ENCODE data around the gene DPP10.
"Not testable (repeated sequence)": the region's sequence is repeated elsewhere in the genome, so short reads cannot be mapped to it uniquely, and the experiment has no call there.

DPP10 gene

DNA sequence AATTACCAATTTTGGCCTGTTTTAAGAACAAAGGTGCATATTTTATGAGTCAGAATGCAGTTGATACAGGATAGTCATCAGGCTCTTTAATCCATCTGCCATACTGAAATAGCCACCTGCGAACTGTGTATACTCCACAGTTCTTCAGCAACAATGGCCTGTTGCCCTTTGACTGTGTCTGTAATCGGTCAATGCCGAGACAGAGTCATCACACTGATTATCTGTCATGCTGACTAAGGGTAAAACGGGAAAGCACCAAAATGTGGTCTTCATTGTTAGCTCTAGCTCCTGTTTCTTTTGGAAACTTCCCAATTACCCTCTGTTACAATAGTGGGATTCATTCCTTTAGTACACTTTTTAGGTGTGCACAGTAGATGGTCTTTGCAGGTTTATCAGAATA lies 871.7 kb downstream of the DPP10 start:
- DNase-seq = no peak

DNA sequence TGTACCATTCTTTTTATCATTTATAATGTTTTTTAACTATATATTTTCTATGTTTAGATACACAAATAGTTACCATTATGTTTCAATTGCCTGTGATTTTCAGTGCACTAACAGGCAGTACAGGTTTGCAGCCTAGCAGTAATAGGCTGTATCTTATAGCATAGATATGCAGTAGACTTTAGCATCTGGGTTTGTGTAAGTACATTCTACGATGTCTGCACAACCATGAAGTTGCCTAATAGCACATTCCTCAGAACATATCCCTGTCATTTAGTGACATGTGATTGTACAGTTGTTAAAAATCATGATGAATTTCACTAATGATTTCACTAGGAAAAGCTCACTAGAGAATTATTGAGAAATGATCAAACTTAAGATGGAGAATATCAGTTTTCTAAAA lies 884.6 kb downstream of the DPP10 start:
- DNase-seq = no peak

DNA sequence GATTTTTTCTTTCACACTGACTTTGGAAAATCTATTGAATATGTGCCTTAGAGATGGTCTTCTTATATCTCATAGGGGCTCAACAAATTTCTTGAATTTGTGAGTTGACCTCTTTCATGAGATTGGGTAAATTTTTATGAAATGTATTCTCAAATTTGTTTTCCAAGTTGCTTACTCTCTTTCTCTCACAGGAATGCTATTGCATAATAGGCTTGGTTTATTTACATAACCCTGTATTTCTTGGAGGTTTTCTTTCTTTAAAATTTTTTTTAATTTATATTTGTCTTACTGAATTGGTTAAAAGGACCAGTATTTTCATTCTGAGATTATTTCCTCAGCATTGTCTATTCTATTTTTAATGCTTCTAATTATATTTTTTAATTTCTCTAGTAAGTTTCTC lies 917.1 kb downstream of the DPP10 start:
- no peak for DNase-seq

DNA sequence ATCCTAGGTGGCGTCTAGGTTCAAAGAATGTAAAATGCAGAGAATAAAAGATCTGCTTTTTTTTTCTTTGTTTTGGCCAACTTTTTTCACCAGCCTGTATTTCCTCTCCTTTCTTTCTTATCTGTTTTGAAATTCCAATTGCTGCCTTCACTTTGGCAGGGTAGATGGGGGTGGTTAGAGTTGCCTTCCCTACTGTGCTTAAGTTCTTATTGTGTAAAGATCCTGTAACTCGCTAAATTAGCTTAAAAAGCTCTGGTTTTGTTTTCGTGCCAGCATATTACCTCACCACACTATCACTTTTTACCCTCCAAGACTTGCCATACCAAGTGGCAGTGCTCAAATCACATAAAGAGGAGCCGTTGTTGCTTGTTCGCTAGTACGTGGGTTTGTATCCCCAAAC lies 921.7 kb downstream of the DPP10 start:
- no peak for DNase-seq

DNA sequence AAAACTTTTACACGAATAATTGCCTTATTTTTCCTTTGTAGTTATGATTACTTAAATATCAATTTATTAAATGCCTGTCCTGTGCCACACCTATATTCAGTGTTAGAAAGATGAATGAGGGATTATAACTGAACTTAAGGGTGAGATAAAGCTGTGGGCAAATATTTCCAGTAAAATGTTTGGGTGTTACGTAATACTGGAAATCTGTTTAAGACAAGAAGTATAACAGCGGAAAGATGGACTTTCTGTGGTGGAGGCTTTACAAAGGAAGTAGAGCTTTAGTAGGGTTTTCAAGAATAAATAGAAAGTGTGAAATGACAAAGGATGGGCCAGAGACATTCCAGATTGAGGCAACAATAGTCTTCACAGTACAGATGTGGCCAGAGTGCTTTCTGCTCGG lies 927.0 kb downstream of the DPP10 start:
- no peak for DNase-seq

DNA sequence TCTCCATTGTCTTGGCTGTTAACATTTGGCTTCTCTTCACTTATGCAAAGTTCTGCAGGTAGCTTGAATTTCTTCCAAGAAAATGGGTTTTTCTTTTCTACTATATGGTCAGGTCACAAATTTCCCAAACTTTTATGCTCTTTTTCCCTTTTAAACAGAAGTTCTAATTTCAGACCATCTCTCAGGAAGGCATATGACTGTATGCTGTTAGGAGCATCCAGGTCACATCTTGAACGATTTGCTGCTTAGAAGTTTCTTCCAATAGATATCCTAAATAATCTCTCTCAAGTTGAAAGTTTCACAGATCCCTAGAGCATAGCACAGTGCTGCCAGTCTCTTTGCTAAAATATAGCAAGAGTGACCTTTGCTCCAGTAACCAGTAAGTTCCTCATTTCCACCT lies 932.5 kb downstream of the DPP10 start:
- no peak for DNase-seq

DNA sequence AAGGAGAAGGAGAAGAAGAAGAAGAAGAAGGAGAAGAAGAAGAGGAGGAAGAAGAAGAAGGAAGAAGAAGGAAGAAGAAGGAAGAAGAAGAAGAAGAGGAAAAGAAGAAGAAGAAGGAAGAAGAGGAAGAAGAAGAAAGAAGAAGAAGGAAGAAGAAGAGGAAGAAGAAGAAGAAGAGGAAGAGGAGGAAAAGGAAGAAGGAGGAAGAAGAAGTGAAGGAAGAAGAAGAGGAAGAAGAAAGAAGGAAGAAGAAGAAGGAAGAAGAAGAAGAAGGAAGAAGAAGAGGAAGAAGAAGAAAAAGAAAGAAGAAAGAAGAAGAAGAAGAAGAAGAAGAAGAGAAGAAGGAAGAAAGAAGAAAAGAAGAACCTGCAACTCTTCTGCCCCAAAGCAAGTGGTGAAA lies 942.0 kb downstream of the DPP10 start:
- no peak for DNase-seq

DNA sequence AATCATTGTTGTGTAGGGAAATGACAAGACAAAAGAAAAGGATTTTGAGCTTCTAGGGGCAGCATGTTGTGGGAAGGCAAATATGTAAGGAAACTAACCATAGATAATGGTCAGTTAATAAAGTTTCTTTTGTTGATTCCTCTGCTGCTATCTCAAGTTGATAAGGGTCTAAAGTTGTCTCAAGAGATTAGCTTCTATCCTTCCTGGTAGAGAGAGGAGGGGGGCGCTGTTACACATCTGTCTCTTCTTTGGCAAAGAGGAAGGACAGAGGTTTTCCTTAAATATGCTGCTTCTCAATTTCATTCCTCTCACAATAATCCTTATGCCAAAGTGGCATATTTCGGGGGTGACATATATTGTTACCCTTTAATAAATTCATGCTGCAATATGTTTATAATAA lies 944.0 kb downstream of the DPP10 start:
- no peak for DNase-seq

DNA sequence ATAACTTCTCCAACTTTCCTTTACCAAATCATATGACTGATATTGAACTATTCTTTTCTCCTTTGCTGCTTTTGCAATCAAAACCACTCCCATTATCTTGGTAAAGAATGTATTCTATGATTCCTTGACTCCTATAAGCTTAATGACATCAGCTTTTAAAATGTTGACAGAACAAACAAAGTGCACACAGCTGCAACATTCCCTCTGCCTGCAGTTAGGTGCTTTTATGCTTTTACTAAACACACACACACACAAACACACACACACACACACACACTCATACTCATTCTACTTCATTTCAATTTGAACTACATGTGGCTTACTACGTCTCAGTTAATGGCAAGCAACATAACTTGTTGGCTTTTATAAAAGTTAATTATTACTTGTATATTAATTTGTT lies 946.6 kb downstream of the DPP10 start:
- no peak for DNase-seq

DNA sequence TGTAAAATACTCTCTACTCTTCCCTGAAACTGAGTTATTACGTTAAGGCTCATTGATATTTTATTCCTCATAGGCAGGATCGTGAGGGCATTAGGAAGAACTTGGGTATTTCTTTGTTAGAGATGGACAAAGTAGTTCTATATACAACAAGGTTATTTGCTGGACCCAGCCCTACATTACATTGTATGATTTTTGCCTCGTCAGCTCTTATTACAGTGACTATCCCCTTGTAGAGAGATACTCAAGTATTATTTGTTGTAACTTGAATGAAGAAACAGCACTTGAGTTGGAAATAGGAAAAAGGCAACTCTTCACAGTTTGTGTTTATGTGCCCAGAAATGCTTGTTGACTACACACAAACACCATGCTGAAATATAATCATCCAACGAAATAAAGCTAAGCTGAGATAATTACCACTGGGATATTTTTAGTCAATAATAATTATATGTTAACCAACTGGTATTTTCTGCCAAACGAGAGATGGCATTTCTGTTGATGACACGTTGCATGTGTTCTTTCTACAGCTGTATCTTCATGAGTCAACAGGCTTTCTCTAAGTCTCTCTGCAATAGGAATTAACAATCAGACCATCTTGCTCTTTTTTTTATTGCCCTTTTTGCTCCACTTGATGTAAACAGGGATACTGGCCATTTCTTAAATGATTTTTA lies 947.6 kb downstream of the DPP10 start:
- no peak for DNase-seq

DNA sequence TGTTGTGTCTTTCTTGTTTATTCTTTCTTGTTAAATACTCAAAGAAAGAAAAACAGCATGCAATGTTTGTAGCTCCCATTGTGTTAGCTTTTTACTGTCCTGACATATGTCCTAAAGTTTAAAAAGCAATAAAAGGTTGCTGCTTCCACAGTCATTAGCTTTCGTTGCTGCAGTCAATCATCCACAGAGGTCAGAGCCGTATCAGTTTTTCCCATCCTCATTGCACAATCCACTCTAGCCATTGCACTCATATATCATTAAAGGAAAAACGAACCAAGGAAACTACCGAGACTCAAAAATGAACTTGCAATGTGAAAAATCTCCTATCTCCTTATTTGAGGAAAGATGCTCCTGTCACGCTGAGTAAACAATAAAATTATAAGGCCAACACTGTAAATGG lies 954.1 kb downstream of the DPP10 start:
- no peak for DNase-seq

DNA sequence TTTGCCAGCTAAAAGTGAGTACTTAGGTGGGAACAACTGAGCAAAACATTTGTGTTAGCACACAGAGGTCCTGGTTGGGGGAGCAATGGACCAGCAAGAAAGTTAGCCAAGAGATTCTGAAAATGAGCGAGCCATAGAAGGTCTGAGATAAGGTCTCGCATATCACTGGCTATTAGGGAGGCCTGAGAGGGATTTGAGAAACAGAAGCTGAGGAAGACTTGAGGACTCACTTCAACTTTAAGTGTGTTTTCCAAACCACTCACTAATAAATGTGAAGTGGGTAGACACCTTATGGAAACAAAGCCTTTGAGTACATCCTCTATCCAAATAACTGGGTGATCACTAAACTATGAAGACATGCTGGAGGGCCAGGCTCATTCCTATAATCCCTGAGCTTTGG lies 958.5 kb downstream of the DPP10 start:
- DNase-seq = no peak

DNA sequence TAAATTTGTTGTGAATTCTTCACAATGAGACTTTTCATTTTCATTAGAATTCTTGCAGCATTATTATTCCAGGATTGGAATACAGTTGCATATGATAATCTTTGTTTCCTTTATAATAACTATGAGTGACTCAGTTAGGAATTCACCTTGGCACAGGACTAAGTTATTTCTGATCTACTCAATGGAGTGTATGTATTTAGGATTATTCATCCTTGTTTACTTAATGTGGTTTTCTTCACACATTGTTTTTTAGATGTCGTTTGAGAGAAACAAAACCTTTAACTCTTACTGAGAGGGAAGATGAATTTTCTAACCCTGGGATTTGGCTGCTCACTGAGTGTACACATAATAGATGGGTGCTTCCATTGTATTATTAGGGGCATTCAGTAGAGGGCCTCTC lies 970.1 kb downstream of the DPP10 start:
- DNase-seq = no peak

DNA sequence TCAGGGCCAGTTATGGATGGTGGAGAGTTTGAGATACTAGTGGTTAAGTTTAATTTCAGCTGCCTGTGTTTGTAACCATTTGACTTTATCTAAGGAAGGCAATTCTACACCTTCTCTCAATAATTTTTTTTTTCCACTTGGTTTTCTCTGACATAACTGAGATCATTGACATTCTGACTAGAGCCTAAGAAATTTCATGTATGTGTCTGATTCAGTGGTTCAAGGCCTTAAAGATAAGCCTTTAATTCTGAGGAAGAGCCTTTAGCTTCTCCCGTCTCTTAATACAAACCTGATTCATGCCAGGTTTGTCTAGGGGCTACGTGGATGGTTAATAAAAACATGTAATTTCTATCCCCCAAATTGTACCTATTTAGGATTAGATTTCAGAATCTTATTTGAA lies 971.4 kb downstream of the DPP10 start:
- no peak for DNase-seq

DNA sequence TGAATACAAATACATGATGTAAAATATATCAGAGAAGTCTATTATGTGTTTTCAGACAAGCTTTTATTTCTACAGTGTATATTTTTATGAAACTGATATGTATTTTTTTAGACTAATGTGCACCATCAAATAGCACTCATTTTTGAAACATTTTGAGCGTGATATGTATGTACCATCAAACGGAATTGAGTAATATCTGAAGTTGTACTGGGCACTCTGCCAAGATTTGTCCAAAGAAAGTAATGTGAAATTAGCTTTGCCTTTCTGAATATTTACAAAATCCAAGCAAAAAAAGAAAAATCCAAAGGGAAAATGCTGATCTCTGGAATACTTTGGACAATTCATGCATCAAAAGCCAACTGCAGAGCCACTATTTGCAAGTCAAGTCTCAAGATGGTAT lies 972.0 kb downstream of the DPP10 start:
- no peak for DNase-seq

DNA sequence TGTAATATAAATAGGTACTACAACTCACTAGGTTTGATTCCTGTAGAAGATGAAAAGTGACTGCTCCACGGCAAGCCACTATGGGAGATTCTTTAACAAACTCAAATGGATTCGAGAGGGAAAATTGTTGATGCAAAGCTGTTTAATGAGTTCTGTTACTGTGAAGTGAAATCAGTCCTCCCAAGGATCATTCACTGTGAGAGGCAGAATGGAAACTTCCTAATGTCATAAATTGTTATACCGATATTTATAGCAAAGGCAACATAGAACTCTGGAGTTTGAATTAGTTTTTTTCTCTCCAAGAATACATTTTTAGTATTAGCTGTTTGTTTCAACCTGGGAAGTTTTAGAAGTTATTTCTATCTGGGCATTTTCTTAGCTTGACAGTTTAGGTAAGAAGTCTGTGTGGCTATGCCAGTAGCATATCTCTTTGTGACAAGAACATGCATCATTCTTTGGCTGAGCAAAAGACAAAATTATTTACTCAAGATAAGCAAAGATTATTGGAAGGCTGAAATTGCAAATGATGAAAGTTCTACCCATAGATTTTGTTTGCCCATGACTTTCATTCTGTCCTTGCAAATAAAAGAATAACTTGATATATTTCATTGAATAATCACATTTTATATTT lies 979.7 kb downstream of the DPP10 start:
- no peak for DNase-seq

DNA sequence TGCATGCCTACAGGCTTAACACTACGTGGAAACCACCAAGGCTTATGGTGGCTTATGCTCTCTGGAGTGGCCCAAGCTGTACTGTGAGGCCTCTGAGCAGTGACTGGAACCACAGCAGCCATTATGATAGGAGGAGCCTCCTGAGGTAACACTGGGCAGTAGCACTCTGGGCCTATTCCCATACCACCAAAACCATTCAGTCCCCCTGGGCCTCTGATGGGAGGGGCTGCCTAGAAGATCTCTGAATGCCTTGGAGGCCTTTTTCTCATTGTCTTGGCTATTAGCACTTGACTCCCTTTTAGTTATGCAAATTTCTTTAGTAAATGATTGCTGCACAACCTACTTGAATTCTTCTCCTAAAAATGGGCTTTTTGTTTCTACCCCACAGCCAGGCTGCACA lies 985.0 kb downstream of the DPP10 start:
- no peak for DNase-seq

DNA sequence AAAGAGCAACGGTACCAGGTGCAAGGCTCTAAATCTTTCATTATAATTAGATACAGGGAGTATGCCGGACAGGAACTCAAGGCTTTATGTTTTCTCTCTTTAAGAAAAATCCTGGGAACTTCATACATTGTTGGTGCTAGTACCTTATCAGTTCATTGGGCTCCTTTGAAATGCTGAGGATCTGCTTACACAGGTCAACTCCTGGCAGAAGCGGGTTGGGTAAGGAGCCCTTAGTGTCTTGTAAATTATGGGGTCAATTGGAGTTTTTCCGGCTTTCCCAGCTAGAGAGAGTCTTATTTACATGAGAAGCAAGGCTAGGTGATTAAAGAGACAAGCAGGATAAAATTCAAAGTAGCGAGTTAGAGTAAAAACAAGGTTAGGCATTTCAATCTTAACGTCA lies 998.3 kb downstream of the DPP10 start:
- DNase-seq = not testable (repeated sequence)

DNA sequence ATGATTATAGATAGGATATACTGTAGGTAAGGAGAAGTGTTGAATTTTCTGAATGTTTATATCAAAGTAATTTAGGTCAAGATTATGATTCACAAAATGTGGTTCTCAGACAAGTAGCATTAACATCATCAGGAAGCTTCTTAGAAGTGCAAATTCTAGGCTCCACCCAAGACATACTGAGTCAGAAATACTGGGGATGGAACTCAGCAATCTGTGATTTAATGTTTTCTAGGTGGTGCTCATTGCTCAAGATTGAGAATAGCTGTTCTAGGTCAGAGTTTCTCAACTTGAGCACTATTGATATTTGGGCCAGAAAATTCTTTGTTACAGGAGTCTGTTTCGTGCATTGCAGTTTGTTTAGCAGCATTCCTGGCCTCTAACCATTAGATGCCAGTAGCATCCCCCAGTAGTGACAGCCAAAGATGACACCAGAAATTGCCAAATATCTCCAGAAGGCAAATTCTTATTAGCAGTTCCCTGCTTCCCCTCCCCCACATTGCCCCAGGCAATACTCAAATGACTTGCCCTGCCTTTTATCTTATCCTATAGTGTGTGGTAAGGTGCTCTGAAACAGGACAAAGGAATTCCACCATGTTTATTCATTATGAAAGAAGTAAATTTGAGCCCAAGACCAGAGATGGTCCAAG lies 1001.2 kb downstream of the DPP10 start:
- DNase-seq = no peak

DNA sequence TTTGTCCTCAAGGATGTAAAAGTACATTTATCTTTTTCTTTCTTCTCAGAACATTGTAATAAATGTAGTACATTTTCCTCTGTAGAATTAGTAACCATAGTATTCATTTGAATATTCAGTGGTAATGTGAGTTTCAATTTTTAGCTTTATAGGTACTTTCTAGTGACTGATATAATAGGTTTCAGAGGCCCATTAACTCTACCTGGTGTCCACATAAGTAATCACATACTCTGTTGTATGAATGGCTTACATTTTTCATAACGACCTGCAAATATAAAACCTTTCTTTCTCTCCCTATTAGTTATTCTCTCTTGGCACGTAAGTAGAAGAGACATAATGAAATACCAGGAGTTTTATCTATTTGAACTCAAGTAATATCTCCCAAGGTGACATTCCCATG lies 1017.6 kb downstream of the DPP10 start:
- DNase-seq = no peak

DNA sequence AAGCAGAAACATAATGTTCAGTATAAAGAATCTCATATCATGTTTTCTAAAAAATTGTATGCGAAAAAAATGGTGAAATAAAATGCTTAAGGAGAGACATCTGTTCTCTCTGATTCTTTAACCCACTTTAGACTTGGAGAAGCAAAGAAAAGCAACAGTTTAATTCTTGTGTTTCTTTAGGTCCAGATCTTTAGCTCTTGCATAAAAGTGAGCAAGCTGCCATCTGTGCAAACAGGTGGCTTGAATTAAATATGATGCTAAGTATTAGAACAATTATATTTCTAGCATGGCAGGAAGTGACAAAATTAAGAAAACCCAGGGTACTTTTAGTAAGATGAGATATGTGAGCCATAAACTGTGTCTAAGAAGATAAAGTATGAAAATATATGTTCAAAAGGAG lies 1038.3 kb downstream of the DPP10 start:
- no peak for DNase-seq

DNA sequence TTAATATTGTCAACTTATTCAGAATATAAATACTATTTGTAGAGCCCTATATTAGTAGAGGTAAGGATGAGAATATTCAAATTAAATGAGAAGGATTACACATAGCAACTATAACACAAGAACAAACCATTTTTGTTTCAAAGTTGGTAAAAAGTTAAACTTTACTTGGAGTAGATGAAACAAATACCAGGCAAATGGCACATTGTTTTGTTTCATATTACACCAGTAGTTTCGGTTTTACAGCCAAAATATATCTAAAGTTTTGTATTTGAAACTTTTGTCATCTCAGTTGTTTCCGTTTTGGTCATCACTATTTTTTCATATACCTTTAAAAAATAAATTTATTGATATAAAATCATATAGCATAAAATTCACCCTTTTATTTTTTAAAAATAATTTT lies 1039.4 kb downstream of the DPP10 start:
- no peak for DNase-seq

DNA sequence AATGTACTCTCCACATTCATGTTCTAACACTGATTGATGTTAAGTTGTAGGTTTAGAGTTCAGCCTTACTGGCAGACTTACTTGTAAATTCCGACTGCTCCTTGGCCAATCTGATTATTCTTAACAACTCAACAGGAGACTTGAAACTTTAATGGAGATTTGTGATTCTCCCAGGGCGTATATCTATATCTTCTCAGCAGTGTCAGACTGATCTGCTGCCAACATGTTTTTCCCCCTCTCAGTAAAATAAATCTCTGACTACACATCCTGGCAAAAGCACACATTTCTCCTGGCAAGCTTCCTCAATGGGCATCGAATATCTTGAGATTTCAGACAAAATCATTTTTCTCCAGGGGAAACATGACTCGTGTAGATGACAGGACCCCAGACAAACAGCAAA lies 1041.2 kb downstream of the DPP10 start:
- DNase-seq = no peak

DNA sequence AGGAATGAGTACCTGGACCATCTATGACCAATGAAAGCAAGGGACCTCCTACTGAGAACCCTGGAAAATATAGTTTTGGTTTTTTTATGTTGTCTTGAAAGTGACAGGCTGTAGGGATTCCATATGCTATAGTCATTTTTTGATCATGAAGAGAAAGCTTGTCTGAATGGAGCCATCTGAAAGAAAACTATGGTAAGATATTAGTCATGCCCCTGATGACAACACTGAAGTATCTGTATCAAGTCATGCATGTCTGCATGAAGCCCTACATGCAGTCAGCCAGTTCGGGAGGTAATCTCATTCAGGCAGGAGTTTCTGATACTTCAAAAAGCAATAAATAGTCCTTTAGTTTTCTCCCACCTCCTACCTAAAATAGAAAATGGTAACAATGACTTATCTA lies 1042.0 kb downstream of the DPP10 start:
- DNase-seq = no peak

DNA sequence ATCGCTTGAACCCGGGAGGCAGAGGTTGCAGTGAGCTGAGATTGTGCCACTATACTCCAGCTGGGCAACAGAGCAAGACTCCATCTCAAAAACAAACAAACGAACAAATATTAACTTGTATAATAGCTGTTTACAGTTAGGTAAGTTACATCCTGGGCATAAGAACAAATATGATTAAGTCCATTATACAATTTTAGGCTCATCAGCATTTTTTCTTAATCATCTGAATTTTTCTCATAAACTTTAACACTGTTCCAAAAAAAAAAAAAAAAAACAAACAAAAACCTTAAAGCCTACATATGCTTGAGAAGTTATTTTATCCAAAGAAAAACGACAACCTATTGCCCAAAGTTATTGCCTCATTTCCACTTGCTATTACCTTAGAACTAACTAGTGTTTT lies 1042.5 kb downstream of the DPP10 start:
- DNase-seq = no peak

All from activated CD4-positive, alpha-beta T cell treated with anti-CD3 and anti-CD28 coated beads, Interleukin-2, amount 50 U/mL, for 1 hour (primary cell).